ENCODE measurements around the gene NEURL1. TPM values are rescaled to one million over a fixed set of nuclear protein-coding genes. Genes with fewer than 3 reads are reported as not detected.
A peak's percentile ranks its signal among the peaks of the same experiment; 100 is the strongest.

NEURL1 gene
- total and polyA plus RNA-seq, 9 donors = 0.28 to 5.6 (median 3.1) TPM

DNA sequence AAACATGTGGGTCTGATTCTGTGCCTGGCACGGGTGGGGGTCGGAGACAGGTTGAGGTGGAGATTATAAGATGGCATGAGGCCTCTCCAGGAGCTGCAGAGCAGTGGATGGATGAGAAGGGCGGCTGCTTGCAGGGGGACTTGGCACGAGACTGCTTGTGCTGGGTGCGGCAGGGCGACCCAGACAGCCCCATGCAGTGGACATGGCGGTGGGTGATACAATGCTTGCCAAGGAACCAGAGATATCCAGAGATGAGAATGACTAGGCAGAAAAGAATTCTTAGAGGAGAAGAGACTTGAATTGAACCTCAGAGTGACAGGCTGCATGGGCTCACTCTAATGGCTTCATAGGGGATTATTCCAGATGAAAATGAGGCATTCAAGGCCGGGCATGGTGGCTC, 145.4 kb downstream of the NEURL1 start:
- DNase-seq = no peak
- no peaks in the 10 kb centered on the region for H3K27me3 ChIP-seq
- no peaks in the 10 kb centered on the region for H3K9me3 ChIP-seq
- intact Hi-C loops (cut with DNase I) = no loop called here
- peak overlapping the region; percentile 51 to 82 for H3K27ac ChIP-seq
- H3K4me1 ChIP-seq (ENCODE audit: insufficient read depth) = peaks cover 34% of the 10 kb centered on the region
- WGBS, 3 donors = 67 to 79% (median 73%) methylated on average over 8 of the region's 8 CpGs
- TF ChIP-seq POLR2A (IDR thresholded peaks at IDR 0.05) (no peak), EP300 (IDR thresholded peaks at IDR 0.05) (no peak)
- TF ChIP-seq, protein P1, sequence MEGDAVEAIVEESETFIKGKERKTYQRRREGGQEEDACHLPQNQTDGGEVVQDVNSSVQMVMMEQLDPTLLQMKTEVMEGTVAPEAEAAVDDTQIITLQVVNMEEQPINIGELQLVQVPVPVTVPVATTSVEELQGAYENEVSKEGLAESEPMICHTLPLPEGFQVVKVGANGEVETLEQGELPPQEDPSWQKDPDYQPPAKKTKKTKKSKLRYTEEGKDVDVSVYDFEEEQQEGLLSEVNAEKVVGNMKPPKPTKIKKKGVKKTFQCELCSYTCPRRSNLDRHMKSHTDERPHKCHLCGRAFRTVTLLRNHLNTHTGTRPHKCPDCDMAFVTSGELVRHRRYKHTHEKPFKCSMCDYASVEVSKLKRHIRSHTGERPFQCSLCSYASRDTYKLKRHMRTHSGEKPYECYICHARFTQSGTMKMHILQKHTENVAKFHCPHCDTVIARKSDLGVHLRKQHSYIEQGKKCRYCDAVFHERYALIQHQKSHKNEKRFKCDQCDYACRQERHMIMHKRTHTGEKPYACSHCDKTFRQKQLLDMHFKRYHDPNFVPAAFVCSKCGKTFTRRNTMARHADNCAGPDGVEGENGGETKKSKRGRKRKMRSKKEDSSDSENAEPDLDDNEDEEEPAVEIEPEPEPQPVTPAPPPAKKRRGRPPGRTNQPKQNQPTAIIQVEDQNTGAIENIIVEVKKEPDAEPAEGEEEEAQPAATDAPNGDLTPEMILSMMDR (IDR thresholded peaks at IDR 0.05) = no peak
- H3K4me3 ChIP-seq = no peak overlapping the region
- no peaks in the 10 kb centered on the region for H3K36me3 ChIP-seq

DNA sequence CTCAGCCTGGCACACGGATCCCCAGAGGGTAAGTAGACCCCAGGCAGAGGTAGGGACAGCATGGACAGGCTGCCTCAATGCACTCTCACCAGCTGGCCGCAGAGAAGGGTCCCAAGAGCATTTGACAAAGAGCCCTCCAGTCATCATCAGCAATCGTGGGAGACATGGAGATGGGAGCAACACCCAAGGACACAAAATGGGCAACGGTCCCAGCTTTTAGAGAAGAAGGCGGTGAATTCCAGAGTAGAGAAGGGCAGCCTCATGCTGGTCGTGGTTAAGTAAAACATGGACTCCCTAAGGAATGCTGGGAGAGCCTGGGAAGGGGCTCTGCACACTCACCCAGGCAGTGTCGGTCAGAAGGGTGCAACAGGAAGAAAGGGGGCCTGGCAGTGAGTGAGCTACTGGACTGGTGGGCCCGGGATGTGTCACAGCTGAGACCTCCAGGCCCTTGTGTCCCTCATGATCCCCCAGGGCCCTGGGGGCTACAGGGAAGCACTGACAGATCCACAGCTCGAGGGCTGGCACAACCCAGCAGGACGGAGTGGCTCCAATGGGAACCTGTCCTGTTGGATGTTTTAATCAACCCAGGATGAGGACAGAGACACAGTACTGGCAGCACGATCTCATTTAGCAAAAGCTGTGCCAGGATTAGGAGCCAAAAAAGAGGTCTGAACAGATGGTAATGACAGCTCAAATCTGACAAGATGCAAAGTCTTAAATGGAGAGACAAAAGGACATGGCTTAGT, 147.1 kb downstream of the NEURL1 start:
- H3K27ac ChIP-seq = peak overlapping the region in 1 of 2 donors; percentile 52

DNA sequence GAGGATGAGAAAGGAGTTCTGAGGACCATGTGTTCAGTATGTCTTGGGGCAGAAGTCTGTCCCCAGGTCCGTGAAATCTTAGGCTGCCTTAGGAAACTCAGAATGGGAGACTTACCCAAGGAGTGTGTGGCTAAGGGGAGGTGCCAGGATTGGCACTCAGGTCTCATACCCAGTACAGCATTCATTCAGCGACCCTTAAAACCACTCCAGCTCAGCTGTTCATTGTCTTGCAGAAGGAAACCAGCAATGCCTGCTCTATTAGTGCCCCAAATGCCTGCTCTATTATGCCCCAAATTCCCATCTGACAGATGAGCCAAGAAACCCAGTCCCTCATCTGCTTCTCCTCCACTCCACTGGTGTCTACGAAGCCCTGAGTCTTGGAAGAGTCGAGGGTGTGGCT, 147.8 kb downstream of the NEURL1 start:
- 65 to 78% (median 78%) methylated on average over 4 of the region's 4 CpGs for WGBS, 3 donors
- no peak for DNase-seq
- TF ChIP-seq, protein P1 (IDR thresholded peaks at IDR 0.05) = no peak
- TF ChIP-seq POLR2A (IDR thresholded peaks at IDR 0.05) (no peak), EP300 (IDR thresholded peaks at IDR 0.05) (no peak)

More for the DNA sequence above, 147.1 kb downstream of the NEURL1 start:
- no peak overlapping the region for H3K4me3 ChIP-seq
- intact Hi-C loops (cut with DNase I) = no loop called here
- no peaks in the 10 kb centered on the region for H3K27me3 ChIP-seq
- peak in 3 of 5 donors; percentile 62 to 68 (median 64) for DNase-seq
- 25 to 33% (median 25%) methylated on average over 11 of the region's 11 CpGs for WGBS, 3 donors
- no peaks in the 10 kb centered on the region for H3K9me3 ChIP-seq
- TF ChIP-seq EP300 (IDR thresholded peaks at IDR 0.05) (no peak), POLR2A (IDR thresholded peaks at IDR 0.05) (no peak)
- TF ChIP-seq, protein P1 (IDR thresholded peaks at IDR 0.05) = no peak
- H3K4me1 ChIP-seq (ENCODE audit: insufficient read depth) = peaks cover 39% of the 10 kb centered on the region
- no peaks in the 10 kb centered on the region for H3K36me3 ChIP-seq

More for the DNA sequence above, 147.8 kb downstream of the NEURL1 start:
- H3K27me3 ChIP-seq = no peaks in the 10 kb centered on the region
- no peak overlapping the region for H3K27ac ChIP-seq
- no peak overlapping the region for H3K4me3 ChIP-seq
- intact Hi-C loops (cut with DNase I) = no loop called here
- no peaks in the 10 kb centered on the region for H3K36me3 ChIP-seq
- H3K9me3 ChIP-seq = no peaks in the 10 kb centered on the region
- H3K4me1 ChIP-seq (ENCODE audit: insufficient read depth) = peaks cover 39% of the 10 kb centered on the region

Other genes starting within 250 kb of the NEURL1 start
- not detected for gene RPEL1, start 247.8 kb upstream of the NEURL1 start, total RNA-seq
- gene RPEL1, start 247.8 kb upstream of the NEURL1 start, polyA plus RNA-seq = not detected
- under 1 TPM in 1 of 7 donors, not detected in 6; 0.05 TPM for gene INA, start 216.6 kb upstream of the NEURL1 start, total RNA-seq
- gene INA, start 216.6 kb upstream of the NEURL1 start, polyA plus RNA-seq = under 1 TPM; 0.05 to 0.23 TPM
- 10 to 100 TPM in 3 of 7 donors, 1 to 10 TPM in 4; 7.7 to 13.7 (median 10.0) TPM for gene PCGF6, start 142.6 kb upstream of the NEURL1 start, total RNA-seq
- gene PCGF6, start 142.6 kb upstream of the NEURL1 start, polyA plus RNA-seq = 1 to 10 TPM; 5.6 to 8.9 TPM
- gene TAF5, start 125.7 kb upstream of the NEURL1 start, total RNA-seq = 1 to 10 TPM; 3.9 to 6.6 (median 4.3) TPM
- 1 to 10 TPM; 2.5 to 3.9 TPM for gene TAF5, start 125.7 kb upstream of the NEURL1 start, polyA plus RNA-seq
- gene ATP5MK, start 97.2 kb upstream of the NEURL1 start, total RNA-seq = 100 to 1,000 TPM; 133 to 224 (median 171) TPM
- 100 to 1,000 TPM; 344 to 386 TPM for gene ATP5MK, start 97.2 kb upstream of the NEURL1 start, polyA plus RNA-seq
- 10 to 100 TPM; 12.8 to 40.8 (median 28.8) TPM for gene PDCD11, start 97.1 kb upstream of the NEURL1 start, total RNA-seq
- 10 to 100 TPM in 1 of 2 donors, 1 to 10 TPM in 1; 9.7 to 16.7 TPM for gene PDCD11, start 97.1 kb upstream of the NEURL1 start, polyA plus RNA-seq
- 10 to 100 TPM; 46.5 to 90.4 (median 55.3) TPM for gene CALHM2, start 41.3 kb upstream of the NEURL1 start, total RNA-seq
- gene CALHM2, start 41.3 kb upstream of the NEURL1 start, polyA plus RNA-seq = 100 to 1,000 TPM in 1 of 2 donors, 10 to 100 TPM in 1; 42.1 to 105 TPM
- gene CALHM1, start 34.8 kb upstream of the NEURL1 start, total RNA-seq = not detected
- not detected for gene CALHM1, start 34.8 kb upstream of the NEURL1 start, polyA plus RNA-seq
- not detected for gene CALHM3, start 14.5 kb upstream of the NEURL1 start, total RNA-seq
- not detected for gene CALHM3, start 14.5 kb upstream of the NEURL1 start, polyA plus RNA-seq

All from ovary (tissue), 9 donors.